ENCODE results near the gene LNX1.

LNX1 gene

GRCh38 chr4:53617101-53617680, 25.9 kb upstream of the LNX1 start:
- TF ChIP-seq, protein P1, sequence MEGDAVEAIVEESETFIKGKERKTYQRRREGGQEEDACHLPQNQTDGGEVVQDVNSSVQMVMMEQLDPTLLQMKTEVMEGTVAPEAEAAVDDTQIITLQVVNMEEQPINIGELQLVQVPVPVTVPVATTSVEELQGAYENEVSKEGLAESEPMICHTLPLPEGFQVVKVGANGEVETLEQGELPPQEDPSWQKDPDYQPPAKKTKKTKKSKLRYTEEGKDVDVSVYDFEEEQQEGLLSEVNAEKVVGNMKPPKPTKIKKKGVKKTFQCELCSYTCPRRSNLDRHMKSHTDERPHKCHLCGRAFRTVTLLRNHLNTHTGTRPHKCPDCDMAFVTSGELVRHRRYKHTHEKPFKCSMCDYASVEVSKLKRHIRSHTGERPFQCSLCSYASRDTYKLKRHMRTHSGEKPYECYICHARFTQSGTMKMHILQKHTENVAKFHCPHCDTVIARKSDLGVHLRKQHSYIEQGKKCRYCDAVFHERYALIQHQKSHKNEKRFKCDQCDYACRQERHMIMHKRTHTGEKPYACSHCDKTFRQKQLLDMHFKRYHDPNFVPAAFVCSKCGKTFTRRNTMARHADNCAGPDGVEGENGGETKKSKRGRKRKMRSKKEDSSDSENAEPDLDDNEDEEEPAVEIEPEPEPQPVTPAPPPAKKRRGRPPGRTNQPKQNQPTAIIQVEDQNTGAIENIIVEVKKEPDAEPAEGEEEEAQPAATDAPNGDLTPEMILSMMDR (IDR thresholded peaks at IDR 0.05; ENCODE audit: borderline replicate concordance, control extremely low read depth, extremely low read depth, insufficient read depth, missing control alignments) = no peak
- in situ Hi-C loops (cut with MboI; ENCODE audit: low sequenced_read_pairs, unreplicated experiment) = no loop called here
- DNase-seq (ENCODE audit: low spot score) = no peak

- DNase-seq (ENCODE audit: low spot score) = no peak
- in situ Hi-C loops (cut with MboI; ENCODE audit: low sequenced_read_pairs, unreplicated experiment) = no loop called here
- TF ChIP-seq, protein P1 (IDR thresholded peaks at IDR 0.05; ENCODE audit: borderline replicate concordance, control extremely low read depth, extremely low read depth, insufficient read depth, missing control alignments) = no peak
Observed at GRCh38 chr4:53616219-53616618, 24.9 kb upstream of the LNX1 start.

DNA sequence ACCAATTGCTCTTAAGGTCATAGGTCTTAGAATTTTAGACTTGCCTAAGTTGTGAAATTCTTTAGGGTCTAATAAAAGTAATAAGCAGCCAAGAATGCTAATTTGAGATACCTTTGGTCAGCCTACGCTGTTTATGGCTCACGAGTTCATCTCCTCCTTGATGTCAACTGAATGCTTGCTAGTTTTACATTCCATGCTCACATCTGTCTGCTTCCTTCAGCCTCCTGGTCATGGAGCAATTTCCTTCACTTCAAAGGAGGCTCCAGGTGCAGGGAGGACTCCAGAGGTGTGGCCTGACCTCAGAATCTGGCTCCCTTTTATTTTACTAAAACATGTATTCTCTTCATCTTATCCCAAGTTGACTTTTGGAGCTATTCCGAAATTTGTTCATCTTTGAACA, 23.3 kb upstream of the LNX1 start:
- no peak for DNase-seq (ENCODE audit: low spot score)
- TF ChIP-seq, protein P1 (IDR thresholded peaks at IDR 0.05; ENCODE audit: borderline replicate concordance, control extremely low read depth, extremely low read depth, insufficient read depth, missing control alignments) = no peak
- in situ Hi-C loops (cut with MboI; ENCODE audit: low sequenced_read_pairs, unreplicated experiment) = no loop called here

DNA sequence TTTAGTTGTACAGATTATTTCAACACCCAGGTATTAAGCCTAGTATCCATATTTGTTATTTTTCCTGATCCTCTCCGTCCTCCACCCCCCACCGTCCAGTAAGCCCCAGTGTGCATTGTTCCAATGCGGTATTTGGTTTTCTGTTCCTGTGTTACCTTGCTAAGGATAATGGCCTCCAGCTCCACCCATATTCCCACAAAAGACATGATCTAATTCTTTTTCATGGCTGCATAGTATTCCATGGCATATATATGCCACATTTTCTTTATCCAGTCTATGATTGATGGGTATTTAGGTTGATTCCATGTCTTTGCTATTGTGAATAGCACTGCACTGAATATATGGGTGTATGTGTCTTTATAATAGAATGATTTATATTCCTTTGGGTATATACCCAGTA, 22.1 kb upstream of the LNX1 start:
- TF ChIP-seq, protein P1 (IDR thresholded peaks at IDR 0.05; ENCODE audit: borderline replicate concordance, control extremely low read depth, extremely low read depth, insufficient read depth, missing control alignments) = no peak
- in situ Hi-C loops (cut with MboI; ENCODE audit: low sequenced_read_pairs, unreplicated experiment) = no loop called here

DNA sequence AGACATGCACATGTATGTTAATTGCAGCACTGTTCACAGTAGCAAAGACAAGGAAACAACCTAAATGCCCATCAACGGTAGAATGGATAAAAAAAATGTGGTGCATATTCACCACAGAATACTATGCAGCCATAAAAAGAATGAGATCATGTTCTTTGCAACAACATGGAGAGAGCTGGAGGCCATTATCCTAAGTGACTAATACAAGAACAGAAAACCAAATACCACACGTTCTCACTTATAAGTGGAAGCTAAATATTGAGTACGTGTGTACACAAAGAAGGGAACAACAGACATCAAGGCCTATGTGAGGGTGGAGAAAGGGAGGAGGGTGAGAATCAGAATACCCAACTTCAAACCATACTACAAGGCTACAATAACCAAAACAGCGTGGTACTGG, 17.4 kb upstream of the LNX1 start:
- DNase-seq (ENCODE audit: low spot score) = no peak
- in situ Hi-C loops (cut with MboI; ENCODE audit: low sequenced_read_pairs, unreplicated experiment) = no loop called here
- TF ChIP-seq, protein P1 (IDR thresholded peaks at IDR 0.05; ENCODE audit: borderline replicate concordance, control extremely low read depth, extremely low read depth, insufficient read depth, missing control alignments) = no peak

More for the DNA sequence above, 22.1 kb upstream of the LNX1 start:
- no peak for DNase-seq (ENCODE audit: low spot score)

DNA sequence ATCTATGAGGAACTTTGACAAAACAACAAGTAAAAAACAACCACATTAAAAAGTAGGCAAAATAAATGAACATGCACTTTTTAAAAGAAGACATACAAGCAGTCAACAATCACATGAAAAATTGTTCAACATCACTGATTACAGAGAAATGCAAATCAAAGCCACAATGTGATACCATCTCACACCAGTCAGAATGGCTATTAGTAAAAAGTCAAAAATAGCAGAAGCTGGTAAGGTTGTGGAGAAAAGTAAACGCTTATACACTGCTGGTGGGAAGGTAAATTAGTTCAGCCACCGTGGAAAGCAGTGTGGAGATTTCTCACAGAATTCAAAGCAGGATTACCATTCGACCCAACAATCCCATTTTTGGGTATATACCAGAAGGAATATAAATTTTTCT, 17.0 kb upstream of the LNX1 start:
- DNase-seq (ENCODE audit: low spot score) = no peak
- in situ Hi-C loops (cut with MboI; ENCODE audit: low sequenced_read_pairs, unreplicated experiment) = no loop called here
- TF ChIP-seq, protein P1 (IDR thresholded peaks at IDR 0.05; ENCODE audit: borderline replicate concordance, control extremely low read depth, extremely low read depth, insufficient read depth, missing control alignments) = no peak
